MM.1S (cell line): Measurements from ENCODE around the gene ANKS1B.
"Not testable (repeated sequence)": the region's sequence is repeated elsewhere in the genome, so short reads cannot be mapped to it uniquely, and the experiment has no call there.

ENCODE experiments used
- DNase-seq: peaks from one replicate; pipeline ENCODE4 v3.0.0-alpha.2; 2015
- H2AFZ ChIP-seq: fragments of 300-600 bp; sonication (generic); 2 replicates; pipeline ENCODE4 v1.6.0; 2016; ENCODE audit warnings: antibody characterized with exemption, low read length
- H3F3A ChIP-seq: fragments of 300-600 bp; sonication (generic); 2 replicates; pipeline ENCODE4 v1.6.1; 2016; ENCODE audit warnings: mild to moderate bottlenecking, antibody characterized with exemption, low read length, moderate library complexity, mixed read lengths; ENCODE audit not compliant: insufficient read depth
- H3K27ac ChIP-seq: fragments of 300-600 bp; sonication (generic); 2 replicates; pipeline ENCODE4 v1.5.1; 2016; ENCODE audit warnings: mild to moderate bottlenecking, low read length
- H3K27me3 ChIP-seq: fragments of 300-600 bp; sonication (generic); replicated peaks from 2 replicates; pipeline ENCODE4 v1.6.0; 2016; ENCODE audit warnings: low read length; ENCODE audit not compliant: insufficient read depth
- H3K36me3 ChIP-seq: fragments of 300-600 bp; sonication (generic); replicated peaks from 2 replicates; pipeline ENCODE4 v1.6.1; 2016; ENCODE audit warnings: mild to moderate bottlenecking, low read length, mixed read lengths; ENCODE audit not compliant: insufficient read depth
- H3K4me1 ChIP-seq: fragments of 300-600 bp; sonication (generic); 2 replicates; pipeline ENCODE4 v1.6.1; 2016; ENCODE audit warnings: low read length, mixed read lengths
- H3K4me2 ChIP-seq: fragments of 300-600 bp; sonication (generic); 2 replicates; pipeline ENCODE4 v1.6.0; 2016; ENCODE audit warnings: low read depth, low read length
- H3K4me3 ChIP-seq: fragments of 300-600 bp; sonication (generic); 2 replicates; pipeline ENCODE4 v1.5.1; 2016; ENCODE audit warnings: low read length, mixed read lengths
- H3K79me2 ChIP-seq: fragments of 300-600 bp; sonication (generic); 2 replicates; pipeline ENCODE4 v1.6.1; 2016; ENCODE audit warnings: mixed run types, low read length, mixed read lengths
- H3K9ac ChIP-seq: fragments of 300-600 bp; sonication (generic); 2 replicates; pipeline ENCODE4 v1.6.1; 2016; ENCODE audit warnings: low read length, mixed read lengths
- H3K9me2 ChIP-seq: fragments of 300-600 bp; sonication (generic); replicated peaks from 2 replicates; pipeline ENCODE4 v1.6.1; 2016; ENCODE audit warnings: mild to moderate bottlenecking, low read length, mixed read lengths; ENCODE audit not compliant: insufficient read depth
- H3K9me3 ChIP-seq: fragments of 300-600 bp; sonication (generic); replicated peaks from 2 replicates; pipeline ENCODE4 v1.6.1; 2016; ENCODE audit warnings: mild to moderate bottlenecking, low read length, mixed read lengths; ENCODE audit not compliant: insufficient read depth
- H4K20me1 ChIP-seq: fragments of 300-600 bp; sonication (generic); 2 replicates; pipeline ENCODE4 v1.6.1; 2016; ENCODE audit warnings: mild to moderate bottlenecking, low read length, moderate library complexity, mixed read lengths; ENCODE audit not compliant: insufficient read depth
- EZH2 ChIP-seq: fragments of 300-600 bp; sonication (generic); optimal IDR thresholded peaks from 2 replicates; pipeline ENCODE3; 2017; ENCODE audit warnings: low read depth, mild to moderate bottlenecking, antibody characterized with exemption, low read length, mixed read lengths
- EZH2phosphoT487 ChIP-seq: fragments of 300-600 bp; sonication (generic); IDR thresholded peaks from 2 replicates; pipeline ENCODE4 v1.6.1; 2018; ENCODE audit warnings: antibody characterized with exemption, low read length
- TF ChIP-seq, protein P1 (sequence below): fragments of 300-600 bp; sonication (generic); IDR thresholded peaks from 2 replicates; pipeline ENCODE4 v1.5.1; 2016; ENCODE audit warnings: antibody characterized with exemption, low read length, mixed read lengths

Gene ANKS1B

DNA sequence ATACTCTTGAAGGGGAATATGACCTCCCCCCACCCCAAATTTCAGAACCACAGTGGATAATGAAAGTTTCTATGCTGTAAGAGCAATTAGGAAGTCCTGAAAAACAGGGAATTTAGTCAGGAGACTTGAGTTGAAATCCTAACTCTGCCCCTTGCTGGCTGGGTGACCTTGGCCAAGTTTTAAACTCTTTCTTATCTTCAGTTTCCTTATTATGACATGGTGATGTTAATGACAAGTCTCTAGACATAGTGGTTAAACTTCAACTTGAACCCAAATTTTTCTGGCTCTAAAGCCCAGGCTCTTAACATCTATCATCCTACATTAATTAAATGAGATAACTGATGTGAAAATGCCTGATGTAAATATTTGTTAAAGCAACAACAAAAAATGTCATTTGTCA, 1013.8 kb downstream of the ANKS1B start:
- Histone ChIP-seq H3K9me3 (no peaks in the 10 kb centered on the region), H3K79me2 (no peaks in the 10 kb centered on the region), H3K27me3 (no peaks in the 10 kb centered on the region), H3K27ac (no peak overlapping the region), H3K9me2 (no peaks in the 10 kb centered on the region), H3F3A (peaks cover 3% of the 10 kb centered on the region), H3K4me1 (peaks cover 24% of the 10 kb centered on the region), H3K36me3 (no peaks in the 10 kb centered on the region), H4K20me1 (no peaks in the 10 kb centered on the region), H2AFZ (no peak overlapping the region), H3K4me2 (no peak overlapping the region), H3K9ac (no peak overlapping the region), H3K4me3 (no peak overlapping the region)
- TF ChIP-seq EZH2, result no peak
- TF ChIP-seq EZH2phosphoT487, result no peak
- TF ChIP-seq, protein P1, sequence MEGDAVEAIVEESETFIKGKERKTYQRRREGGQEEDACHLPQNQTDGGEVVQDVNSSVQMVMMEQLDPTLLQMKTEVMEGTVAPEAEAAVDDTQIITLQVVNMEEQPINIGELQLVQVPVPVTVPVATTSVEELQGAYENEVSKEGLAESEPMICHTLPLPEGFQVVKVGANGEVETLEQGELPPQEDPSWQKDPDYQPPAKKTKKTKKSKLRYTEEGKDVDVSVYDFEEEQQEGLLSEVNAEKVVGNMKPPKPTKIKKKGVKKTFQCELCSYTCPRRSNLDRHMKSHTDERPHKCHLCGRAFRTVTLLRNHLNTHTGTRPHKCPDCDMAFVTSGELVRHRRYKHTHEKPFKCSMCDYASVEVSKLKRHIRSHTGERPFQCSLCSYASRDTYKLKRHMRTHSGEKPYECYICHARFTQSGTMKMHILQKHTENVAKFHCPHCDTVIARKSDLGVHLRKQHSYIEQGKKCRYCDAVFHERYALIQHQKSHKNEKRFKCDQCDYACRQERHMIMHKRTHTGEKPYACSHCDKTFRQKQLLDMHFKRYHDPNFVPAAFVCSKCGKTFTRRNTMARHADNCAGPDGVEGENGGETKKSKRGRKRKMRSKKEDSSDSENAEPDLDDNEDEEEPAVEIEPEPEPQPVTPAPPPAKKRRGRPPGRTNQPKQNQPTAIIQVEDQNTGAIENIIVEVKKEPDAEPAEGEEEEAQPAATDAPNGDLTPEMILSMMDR, result no peak
- DNase-seq, result no peak

DNA sequence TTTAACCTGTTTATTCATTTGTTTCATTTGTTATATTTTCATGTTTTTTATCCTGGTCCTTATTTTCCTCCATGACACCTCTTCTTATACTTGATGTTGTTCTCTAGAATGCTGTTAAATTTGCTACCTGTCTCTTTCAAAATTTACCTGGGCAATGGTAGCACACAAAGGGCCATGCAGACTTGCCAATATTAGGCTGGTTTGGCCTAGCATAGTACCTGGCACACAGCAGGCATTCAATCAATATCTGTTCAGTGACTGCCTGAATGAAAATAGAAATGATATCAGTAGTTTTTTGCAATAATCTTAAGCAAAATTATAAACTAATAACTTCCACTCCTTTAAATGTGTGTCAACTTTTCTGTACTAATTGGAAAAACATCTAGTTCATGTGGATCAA, 1014.5 kb downstream of the ANKS1B start:
- TF ChIP-seq, protein P1, result no peak
- TF ChIP-seq EZH2, result no peak
- TF ChIP-seq EZH2phosphoT487, result no peak
- Histone ChIP-seq H3K4me1 (peaks cover 17% of the 10 kb centered on the region), H4K20me1 (no peaks in the 10 kb centered on the region), H3K36me3 (no peaks in the 10 kb centered on the region), H3K4me2 (no peak overlapping the region), H3F3A (peaks cover under 1% of the 10 kb centered on the region), H3K27me3 (no peaks in the 10 kb centered on the region), H3K79me2 (no peaks in the 10 kb centered on the region), H2AFZ (no peak overlapping the region), H3K9ac (no peak overlapping the region), H3K27ac (no peak overlapping the region), H3K9me2 (no peaks in the 10 kb centered on the region), H3K9me3 (no peaks in the 10 kb centered on the region), H3K4me3 (no peak overlapping the region)
- DNase-seq, result no peak

DNA sequence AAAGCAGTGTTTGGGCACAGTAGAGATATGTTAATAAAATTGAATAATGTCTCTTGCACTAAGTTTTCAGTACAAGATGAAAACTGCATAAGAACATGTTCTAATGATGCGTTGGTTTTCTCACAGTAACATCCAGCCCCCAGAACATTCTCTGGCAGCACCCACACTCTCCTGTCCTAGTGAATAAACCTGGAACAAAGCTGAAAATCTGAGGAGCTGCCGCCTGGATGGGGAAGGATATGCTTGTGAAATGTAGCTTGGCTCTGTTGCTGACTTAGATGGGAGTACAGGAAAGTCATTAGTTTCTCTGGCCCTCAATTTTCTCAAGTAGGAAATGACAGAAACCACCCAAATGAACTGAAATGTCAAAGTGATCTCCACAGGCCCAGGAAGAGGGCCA, 1015.8 kb downstream of the ANKS1B start:
- TF ChIP-seq, protein P1, result no peak
- TF ChIP-seq EZH2phosphoT487 (no peak), EZH2 (no peak)
- no peak for DNase-seq
- Histone ChIP-seq H4K20me1 (no peaks in the 10 kb centered on the region), H3K9ac (no peak overlapping the region), H3K4me2 (no peak overlapping the region), H3K4me1 (peaks cover 13% of the 10 kb centered on the region), H3K27ac (no peak overlapping the region), H3K9me2 (no peaks in the 10 kb centered on the region), H3K9me3 (no peaks in the 10 kb centered on the region), H3F3A (no peaks in the 10 kb centered on the region), H3K36me3 (no peaks in the 10 kb centered on the region), H3K79me2 (no peaks in the 10 kb centered on the region), H3K4me3 (no peak overlapping the region), H2AFZ (no peak overlapping the region), H3K27me3 (no peaks in the 10 kb centered on the region)

DNA sequence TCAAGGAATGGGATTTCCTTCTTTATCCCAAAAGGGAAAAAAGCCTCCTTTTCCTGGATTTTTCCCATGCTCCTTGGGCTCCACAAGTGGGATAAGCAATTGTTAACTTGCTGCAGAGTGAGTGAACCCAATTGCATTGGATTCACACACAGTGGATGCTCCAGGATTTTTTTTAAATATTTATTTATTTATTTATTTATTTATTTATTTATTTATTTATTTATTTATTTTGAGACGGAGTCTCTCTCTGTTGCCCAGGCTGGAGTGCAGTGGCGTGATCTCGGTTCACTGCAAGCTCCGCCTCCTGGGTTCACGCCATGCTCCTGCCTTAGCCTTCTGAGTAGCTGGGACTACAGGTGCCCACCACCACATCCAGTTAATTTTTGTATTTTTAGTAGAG, 1027.6 kb downstream of the ANKS1B start:
- H2AFZ ChIP-seq, H3K4me3 ChIP-seq, H3K9me3 ChIP-seq, H3K27me3 ChIP-seq, H3F3A ChIP-seq, H4K20me1 ChIP-seq, H3K36me3 ChIP-seq, H3K27ac ChIP-seq, H3K79me2 ChIP-seq, DNase-seq, H3K9ac ChIP-seq, H3K4me1 ChIP-seq, H3K9me2 ChIP-seq, H3K4me2 ChIP-seq: not testable (repeated sequence)
